Measurements from ENCODE around the gene HEBP1. TPM values are rescaled to one million over a fixed set of nuclear protein-coding genes. Genes with fewer than 3 reads are reported as not detected.

Gene HEBP1
- total RNA-seq, 1 donor from 2014 or later, result 47.6 TPM

GRCh38 chr12:12954878-12955625 is 45.0 kb downstream of the HEBP1 start:
- Histone ChIP-seq H3K4me3 (no peak overlapping the region), H3K27ac (no peak overlapping the region), H3K9me3 (no peaks in the 10 kb centered on the region), H3K36me3 (no peaks in the 10 kb centered on the region), H3K27me3 (no peaks in the 10 kb centered on the region), H3K4me1 (no peaks in the 10 kb centered on the region)
- TF ChIP-seq POLR2AphosphoS5 (IDR thresholded peaks at IDR 0.05; ENCODE audit: insufficient read depth in 1 of 2, low read depth in 1 of 2) (no peak), CTCF (IDR thresholded peaks at IDR 0.05) (no peak), POLR2A (IDR thresholded peaks at IDR 0.05) (no peak)
- peak in 1 of 2 donors; percentile 54 for DNase-seq (ENCODE audit: extremely low spot score in 2 of 2)
- intact Hi-C loops (cut with DNase I), result no loop called here

GRCh38 chr12:12954356-12954755 is 45.7 kb downstream of the HEBP1 start:
- no peaks in the 10 kb centered on the region for H3K4me1 ChIP-seq
- no peak for DNase-seq (ENCODE audit: extremely low spot score in 2 of 2)
- no peak for TF ChIP-seq CTCF (IDR thresholded peaks at IDR 0.05)
- H3K9me3 ChIP-seq, result no peaks in the 10 kb centered on the region
- no peaks in the 10 kb centered on the region for H3K27me3 ChIP-seq
- H3K27ac ChIP-seq, result no peak overlapping the region
- H3K36me3 ChIP-seq, result no peaks in the 10 kb centered on the region
- no peak overlapping the region for H3K4me3 ChIP-seq
- intact Hi-C loops (cut with DNase I), result no loop called here

GRCh38 chr12:12952036-12952435 is 48.0 kb downstream of the HEBP1 start, which contains the start of gene GPRC5D:
Gene GPRC5D, minus strand, starts transcription at chr12:12952170. Its CDS starts 1,786 bp downstream, at chr12:12950384.
- intact Hi-C loops (cut with DNase I), result no loop called here
- H3K27ac ChIP-seq, result no peak within 1 kb of the TSS
- peak in 1 of 2 donors; percentile 27 for DNase-seq (ENCODE audit: extremely low spot score in 2 of 2)
- H3K27me3 ChIP-seq, result no peaks in the 10 kb centered on the region
- H3K36me3 ChIP-seq, result no peaks in the 10 kb centered on the region
- no peak within 1 kb of the TSS for H3K4me3 ChIP-seq
- no peaks in the 10 kb centered on the region for H3K4me1 ChIP-seq
- H3K9me3 ChIP-seq, result no peaks in the 10 kb centered on the region
- TF ChIP-seq POLR2A (IDR thresholded peaks at IDR 0.05) (no peak), POLR2AphosphoS5 (IDR thresholded peaks at IDR 0.05; ENCODE audit: insufficient read depth in 1 of 2, low read depth in 1 of 2) (no peak), CTCF (IDR thresholded peaks at IDR 0.05) (no peak)

GRCh38 chr12:12951504-12951903 is 48.6 kb downstream of the HEBP1 start:
- TF ChIP-seq POLR2AphosphoS5 (IDR thresholded peaks at IDR 0.05; ENCODE audit: insufficient read depth in 1 of 2, low read depth in 1 of 2) (no peak), CTCF (IDR thresholded peaks at IDR 0.05) (no peak), POLR2A (IDR thresholded peaks at IDR 0.05) (no peak)
- intact Hi-C loops (cut with DNase I), result no loop called here
- no peak for DNase-seq (ENCODE audit: extremely low spot score in 2 of 2)

GRCh38 chr12:12947902-12948301 is 52.2 kb downstream of the HEBP1 start:
- TF ChIP-seq POLR2AphosphoS5 (IDR thresholded peaks at IDR 0.05; ENCODE audit: insufficient read depth in 1 of 2, low read depth in 1 of 2), result no peak
- no peak for TF ChIP-seq POLR2A (IDR thresholded peaks at IDR 0.05)
- no peak for TF ChIP-seq CTCF (IDR thresholded peaks at IDR 0.05)
- intact Hi-C loops (cut with DNase I), result no loop called here
- H3K27ac ChIP-seq, result no peak overlapping the region
- H3K9me3 ChIP-seq, result no peaks in the 10 kb centered on the region
- H3K27me3 ChIP-seq, result no peaks in the 10 kb centered on the region
- no peaks in the 10 kb centered on the region for H3K4me1 ChIP-seq
- no peak for DNase-seq (ENCODE audit: extremely low spot score in 2 of 2)
- no peak overlapping the region for H3K4me3 ChIP-seq
- H3K36me3 ChIP-seq, result no peaks in the 10 kb centered on the region

More at GRCh38 chr12:12951504-12951903, 48.6 kb downstream of the HEBP1 start:
- Histone ChIP-seq H3K9me3 (no peaks in the 10 kb centered on the region), H3K4me3 (no peak overlapping the region), H3K27me3 (no peaks in the 10 kb centered on the region), H3K27ac (no peak overlapping the region), H3K36me3 (no peaks in the 10 kb centered on the region), H3K4me1 (no peaks in the 10 kb centered on the region)

Measured in vagina (tissue), 2 donors.